ENCODE measurements around the gene GUCY2D. TPM values are rescaled to one million over a fixed set of nuclear protein-coding genes. Genes with fewer than 3 reads are reported as not detected.

Gene GUCY2D
- total and polyA plus RNA-seq, 2 donors: 0.02 to 0.05 TPM

GRCh38 chr17:8013731-8014557, 11.5 kb downstream of the GUCY2D start:
- peaks cover 5 to 62% of the 10 kb centered on the region in 2 donors for H3K27me3 ChIP-seq (ENCODE audit: control insufficient read depth in 2 of 2, insufficient read depth in 1 of 2, low read length in 1 of 2)
- DNase-seq (ENCODE audit: low read depth in 6 of 9, low spot score in 9 of 9): no peak
- H3K36me3 ChIP-seq (ENCODE audit: control insufficient read depth in 2 of 2, insufficient read depth in 2 of 2, low read length in 1 of 2): no peaks in the 10 kb centered on the region
- H3K4me1 ChIP-seq (ENCODE audit: control insufficient read depth in 2 of 2, insufficient read depth in 2 of 2, low read length in 2 of 2): peaks cover 5 to 11% of the 10 kb centered on the region in 2 donors
- WGBS: 95% methylated on average over 12 of the region's 12 CpGs
- no peak overlapping the region for H3K27ac ChIP-seq (ENCODE audit: low read depth in 1 of 2, low read length in 1 of 2)
- H3K9me3 ChIP-seq (ENCODE audit: control insufficient read depth in 2 of 2, insufficient read depth in 1 of 2, low read length in 1 of 2): no peaks in the 10 kb centered on the region
- no peak overlapping the region for H3K4me3 ChIP-seq (ENCODE audit: low read length in 2 of 2)

GRCh38 chr17:8014558-8014850, 12.1 kb downstream of the GUCY2D start:
- WGBS: 97% methylated on average over 9 of the region's 9 CpGs
- Histone ChIP-seq H3K4me1 (ENCODE audit: control insufficient read depth in 2 of 2, insufficient read depth in 2 of 2, low read length in 2 of 2) (peaks cover 5 to 11% of the 10 kb centered on the region in 2 donors), H3K27me3 (ENCODE audit: control insufficient read depth in 2 of 2, insufficient read depth in 1 of 2, low read length in 1 of 2) (peaks cover 5 to 64% of the 10 kb centered on the region in 2 donors), H3K9me3 (ENCODE audit: control insufficient read depth in 2 of 2, insufficient read depth in 1 of 2, low read length in 1 of 2) (no peaks in the 10 kb centered on the region), H3K27ac (ENCODE audit: low read depth in 1 of 2, low read length in 1 of 2) (no peak overlapping the region), H3K36me3 (ENCODE audit: control insufficient read depth in 2 of 2, insufficient read depth in 2 of 2, low read length in 1 of 2) (no peaks in the 10 kb centered on the region), H3K4me3 (ENCODE audit: low read length in 2 of 2) (no peak overlapping the region)
- DNase-seq (ENCODE audit: low read depth in 6 of 9, low spot score in 9 of 9): no peak

DNA sequence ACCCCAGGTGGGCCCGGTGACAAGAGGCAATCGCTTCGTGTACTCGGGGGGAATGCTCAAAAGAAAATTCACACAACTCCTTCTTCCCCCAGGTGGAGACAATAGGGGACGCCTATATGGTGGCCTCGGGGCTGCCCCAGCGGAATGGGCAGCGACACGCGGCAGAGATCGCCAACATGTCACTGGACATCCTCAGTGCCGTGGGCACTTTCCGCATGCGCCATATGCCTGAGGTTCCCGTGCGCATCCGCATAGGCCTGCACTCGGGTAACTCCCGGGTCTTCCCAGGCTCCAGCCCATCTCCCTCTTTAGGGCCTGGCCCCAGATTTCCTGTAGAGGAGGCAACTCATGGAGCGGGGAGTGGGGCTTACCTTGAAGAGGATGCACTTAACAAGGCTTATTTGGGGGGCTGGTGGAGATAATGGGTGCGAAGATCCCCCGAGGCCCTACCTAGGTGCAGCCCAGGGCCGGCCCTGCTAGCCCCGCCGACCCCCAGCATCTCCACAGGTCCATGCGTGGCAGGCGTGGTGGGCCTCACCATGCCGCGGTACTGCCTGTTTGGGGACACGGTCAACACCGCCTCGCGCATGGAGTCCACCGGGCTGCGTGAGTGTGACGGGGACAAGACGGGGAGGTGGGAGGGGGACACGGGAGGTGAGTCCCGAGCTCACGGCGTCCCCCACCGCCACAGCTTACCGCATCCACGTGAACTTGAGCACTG, 13.0 kb downstream of the GUCY2D start:
- Histone ChIP-seq H3K36me3 (ENCODE audit: control insufficient read depth in 2 of 2, insufficient read depth in 2 of 2, low read length in 1 of 2) (no peaks in the 10 kb centered on the region), H3K4me3 (ENCODE audit: low read length in 2 of 2) (no peak overlapping the region), H3K9me3 (ENCODE audit: control insufficient read depth in 2 of 2, insufficient read depth in 1 of 2, low read length in 1 of 2) (no peaks in the 10 kb centered on the region), H3K4me1 (ENCODE audit: control insufficient read depth in 2 of 2, insufficient read depth in 2 of 2, low read length in 2 of 2) (peaks cover 5 to 11% of the 10 kb centered on the region in 2 donors), H3K27ac (ENCODE audit: low read depth in 1 of 2, low read length in 1 of 2) (no peak overlapping the region), H3K27me3 (ENCODE audit: control insufficient read depth in 2 of 2, insufficient read depth in 1 of 2, low read length in 1 of 2) (peaks cover 5 to 69% of the 10 kb centered on the region in 2 donors)
- WGBS: 87% methylated on average over 44 of the region's 44 CpGs
- no peak for DNase-seq (ENCODE audit: low read depth in 6 of 9, low spot score in 9 of 9)

- no peak for DNase-seq (ENCODE audit: low read depth in 6 of 9, low spot score in 9 of 9)
- WGBS: 4% methylated on average over 46 of the region's 46 CpGs
- no peak overlapping the region for H3K27ac ChIP-seq (ENCODE audit: low read depth in 1 of 2, low read length in 1 of 2)
- peak overlapping the region in 1 of 2 donors; percentile 14 for H3K4me3 ChIP-seq (ENCODE audit: low read length in 2 of 2)
- peaks cover 5 to 11% of the 10 kb centered on the region in 2 donors for H3K4me1 ChIP-seq (ENCODE audit: control insufficient read depth in 2 of 2, insufficient read depth in 2 of 2, low read length in 2 of 2)
- H3K27me3 ChIP-seq (ENCODE audit: control insufficient read depth in 2 of 2, insufficient read depth in 1 of 2, low read length in 1 of 2): peaks cover 5 to 71% of the 10 kb centered on the region in 2 donors
- no peaks in the 10 kb centered on the region for H3K9me3 ChIP-seq (ENCODE audit: control insufficient read depth in 2 of 2, insufficient read depth in 1 of 2, low read length in 1 of 2)
- H3K36me3 ChIP-seq (ENCODE audit: control insufficient read depth in 2 of 2, insufficient read depth in 2 of 2, low read length in 1 of 2): no peaks in the 10 kb centered on the region
Measured at GRCh38 chr17:8015957-8016631, 13.7 kb downstream of the GUCY2D start.

- no peak overlapping the region for H3K27ac ChIP-seq (ENCODE audit: low read depth in 1 of 2, low read length in 1 of 2)
- H3K36me3 ChIP-seq (ENCODE audit: control insufficient read depth in 2 of 2, insufficient read depth in 2 of 2, low read length in 1 of 2): no peaks in the 10 kb centered on the region
- no peaks in the 10 kb centered on the region for H3K9me3 ChIP-seq (ENCODE audit: control insufficient read depth in 2 of 2, insufficient read depth in 1 of 2, low read length in 1 of 2)
- H3K4me3 ChIP-seq (ENCODE audit: low read length in 2 of 2): peak overlapping the region in 1 of 2 donors; percentile 14
- peak in 2 of 9 donors; percentile 37 to 43 for DNase-seq (ENCODE audit: low read depth in 6 of 9, low spot score in 9 of 9)
- WGBS: 35% methylated on average over 12 of the region's 12 CpGs
- peaks cover 5 to 71% of the 10 kb centered on the region in 2 donors for H3K27me3 ChIP-seq (ENCODE audit: control insufficient read depth in 2 of 2, insufficient read depth in 1 of 2, low read length in 1 of 2)
- H3K4me1 ChIP-seq (ENCODE audit: control insufficient read depth in 2 of 2, insufficient read depth in 2 of 2, low read length in 2 of 2): peaks cover 5 to 11% of the 10 kb centered on the region in 2 donors
Measured at GRCh38 chr17:8016632-8017424, 14.4 kb downstream of the GUCY2D start.

- WGBS: 25% methylated on average over 3 of the region's 3 CpGs
- no peak for DNase-seq (ENCODE audit: low read depth in 6 of 9, low spot score in 9 of 9)
- Histone ChIP-seq H3K27me3 (ENCODE audit: control insufficient read depth in 2 of 2, insufficient read depth in 1 of 2, low read length in 1 of 2) (peaks cover 5 to 61% of the 10 kb centered on the region in 2 donors), H3K27ac (ENCODE audit: low read depth in 1 of 2, low read length in 1 of 2) (no peak overlapping the region), H3K4me1 (ENCODE audit: control insufficient read depth in 2 of 2, insufficient read depth in 2 of 2, low read length in 2 of 2) (peaks cover 5 to 11% of the 10 kb centered on the region in 2 donors), H3K36me3 (ENCODE audit: control insufficient read depth in 2 of 2, insufficient read depth in 2 of 2, low read length in 1 of 2) (no peaks in the 10 kb centered on the region), H3K4me3 (ENCODE audit: low read length in 2 of 2) (no peak overlapping the region), H3K9me3 (ENCODE audit: control insufficient read depth in 2 of 2, insufficient read depth in 1 of 2, low read length in 1 of 2) (no peaks in the 10 kb centered on the region)
Measured at GRCh38 chr17:8018436-8018835, 16.0 kb downstream of the GUCY2D start.

- 81% methylated on average over 5 of the region's 5 CpGs for WGBS
- no peaks in the 10 kb centered on the region for H3K36me3 ChIP-seq (ENCODE audit: control insufficient read depth in 2 of 2, insufficient read depth in 2 of 2, low read length in 1 of 2)
- no peak for DNase-seq (ENCODE audit: low read depth in 6 of 9, low spot score in 9 of 9)
- H3K27ac ChIP-seq (ENCODE audit: low read depth in 1 of 2, low read length in 1 of 2): no peak overlapping the region
- peaks cover 5 to 11% of the 10 kb centered on the region in 2 donors for H3K4me1 ChIP-seq (ENCODE audit: control insufficient read depth in 2 of 2, insufficient read depth in 2 of 2, low read length in 2 of 2)
- H3K4me3 ChIP-seq (ENCODE audit: low read length in 2 of 2): no peak overlapping the region
- no peaks in the 10 kb centered on the region for H3K9me3 ChIP-seq (ENCODE audit: control insufficient read depth in 2 of 2, insufficient read depth in 1 of 2, low read length in 1 of 2)
- peaks cover 5 to 54% of the 10 kb centered on the region in 2 donors for H3K27me3 ChIP-seq (ENCODE audit: control insufficient read depth in 2 of 2, insufficient read depth in 1 of 2, low read length in 1 of 2)
Measured at GRCh38 chr17:8019166-8019565, 16.8 kb downstream of the GUCY2D start.

- H3K4me3 ChIP-seq (ENCODE audit: low read length in 2 of 2): no peak overlapping the region
- H3K27me3 ChIP-seq (ENCODE audit: control insufficient read depth in 2 of 2, insufficient read depth in 1 of 2, low read length in 1 of 2): peaks cover 5 to 46% of the 10 kb centered on the region in 2 donors
- 91% methylated on average over 16 of the region's 16 CpGs for WGBS
- peaks cover 5 to 11% of the 10 kb centered on the region in 2 donors for H3K4me1 ChIP-seq (ENCODE audit: control insufficient read depth in 2 of 2, insufficient read depth in 2 of 2, low read length in 2 of 2)
- no peaks in the 10 kb centered on the region for H3K9me3 ChIP-seq (ENCODE audit: control insufficient read depth in 2 of 2, insufficient read depth in 1 of 2, low read length in 1 of 2)
- no peak overlapping the region for H3K27ac ChIP-seq (ENCODE audit: low read depth in 1 of 2, low read length in 1 of 2)
- no peak for DNase-seq (ENCODE audit: low read depth in 6 of 9, low spot score in 9 of 9)
- no peaks in the 10 kb centered on the region for H3K36me3 ChIP-seq (ENCODE audit: control insufficient read depth in 2 of 2, insufficient read depth in 2 of 2, low read length in 1 of 2)
Measured at GRCh38 chr17:8019665-8020650, 17.5 kb downstream of the GUCY2D start.

All from thymus (tissue), 11 donors.